ENCODE data around the gene SPDYE2. TPM values are rescaled to one million over a fixed set of nuclear protein-coding genes. Genes with fewer than 3 reads are reported as not detected.
"Not testable (repeated sequence)": the region's sequence is repeated elsewhere in the genome, so short reads cannot be mapped to it uniquely, and the experiment has no call there.

Gene SPDYE2
- total RNA-seq, 1 donor from 2014 or later: not detected

- H3K27me3 ChIP-seq (ENCODE audit: control insufficient read depth in 3 of 3, insufficient read depth in 3 of 3, low read length in 3 of 3); H3K9me3 ChIP-seq (ENCODE audit: control insufficient read depth in 3 of 3, low read length in 3 of 3); H3K4me1 ChIP-seq (ENCODE audit: control insufficient read depth in 3 of 3, insufficient read depth in 3 of 3, low read length in 3 of 3); H3K27ac ChIP-seq (ENCODE audit: low read depth, low read length); H3K36me3 ChIP-seq (ENCODE audit: control insufficient read depth in 3 of 3, insufficient read depth in 3 of 3, low read length in 3 of 3); H3K4me3 ChIP-seq (ENCODE audit: low read length in 3 of 3); H3K9ac ChIP-seq (ENCODE audit: low read depth in 1 of 3, low read length in 3 of 3): not testable (repeated sequence)
Measured at GRCh38 chr7:102577315-102578240, 26.6 kb downstream of the SPDYE2 start.

GRCh38 chr7:102578486-102578885 lies 27.5 kb downstream of the SPDYE2 start:
- H3K36me3 ChIP-seq (ENCODE audit: control insufficient read depth in 3 of 3, insufficient read depth in 3 of 3, low read length in 3 of 3); H3K9me3 ChIP-seq (ENCODE audit: control insufficient read depth in 3 of 3, low read length in 3 of 3); H3K9ac ChIP-seq (ENCODE audit: low read depth in 1 of 3, low read length in 3 of 3); H3K27me3 ChIP-seq (ENCODE audit: control insufficient read depth in 3 of 3, insufficient read depth in 3 of 3, low read length in 3 of 3); H3K27ac ChIP-seq (ENCODE audit: low read depth, low read length); H3K4me1 ChIP-seq (ENCODE audit: control insufficient read depth in 3 of 3, insufficient read depth in 3 of 3, low read length in 3 of 3); H3K4me3 ChIP-seq (ENCODE audit: low read length in 3 of 3): not testable (repeated sequence)

- H3K36me3 ChIP-seq (ENCODE audit: control insufficient read depth in 3 of 3, insufficient read depth in 3 of 3, low read length in 3 of 3); H3K9me3 ChIP-seq (ENCODE audit: control insufficient read depth in 3 of 3, low read length in 3 of 3); H3K9ac ChIP-seq (ENCODE audit: low read depth in 1 of 3, low read length in 3 of 3); H3K27ac ChIP-seq (ENCODE audit: low read depth, low read length); H3K4me1 ChIP-seq (ENCODE audit: control insufficient read depth in 3 of 3, insufficient read depth in 3 of 3, low read length in 3 of 3); H3K4me3 ChIP-seq (ENCODE audit: low read length in 3 of 3); H3K27me3 ChIP-seq (ENCODE audit: control insufficient read depth in 3 of 3, insufficient read depth in 3 of 3, low read length in 3 of 3): not testable (repeated sequence)
Measured at GRCh38 chr7:102581722-102582121, 30.7 kb downstream of the SPDYE2 start.

- not testable (repeated sequence) for H3K27me3 ChIP-seq (ENCODE audit: control insufficient read depth in 3 of 3, insufficient read depth in 3 of 3, low read length in 3 of 3); H3K9me3 ChIP-seq (ENCODE audit: control insufficient read depth in 3 of 3, low read length in 3 of 3); H3K36me3 ChIP-seq (ENCODE audit: control insufficient read depth in 3 of 3, insufficient read depth in 3 of 3, low read length in 3 of 3); H3K27ac ChIP-seq (ENCODE audit: low read depth, low read length); H3K4me3 ChIP-seq (ENCODE audit: low read length in 3 of 3); H3K4me1 ChIP-seq (ENCODE audit: control insufficient read depth in 3 of 3, insufficient read depth in 3 of 3, low read length in 3 of 3); H3K9ac ChIP-seq (ENCODE audit: low read depth in 1 of 3, low read length in 3 of 3)
Measured at GRCh38 chr7:102583495-102583894, 32.5 kb downstream of the SPDYE2 start.

- H3K27ac ChIP-seq (ENCODE audit: low read depth, low read length); H3K9ac ChIP-seq (ENCODE audit: low read depth in 1 of 3, low read length in 3 of 3); H3K27me3 ChIP-seq (ENCODE audit: control insufficient read depth in 3 of 3, insufficient read depth in 3 of 3, low read length in 3 of 3); H3K36me3 ChIP-seq (ENCODE audit: control insufficient read depth in 3 of 3, insufficient read depth in 3 of 3, low read length in 3 of 3); H3K9me3 ChIP-seq (ENCODE audit: control insufficient read depth in 3 of 3, low read length in 3 of 3); H3K4me1 ChIP-seq (ENCODE audit: control insufficient read depth in 3 of 3, insufficient read depth in 3 of 3, low read length in 3 of 3); H3K4me3 ChIP-seq (ENCODE audit: low read length in 3 of 3): not testable (repeated sequence)
Measured at GRCh38 chr7:102589857-102590256, 38.8 kb downstream of the SPDYE2 start.

GRCh38 chr7:102592477-102593019 lies 41.5 kb downstream of the SPDYE2 start:
- H3K27ac ChIP-seq (ENCODE audit: low read depth, low read length); H3K4me3 ChIP-seq (ENCODE audit: low read length in 3 of 3); H3K4me1 ChIP-seq (ENCODE audit: control insufficient read depth in 3 of 3, insufficient read depth in 3 of 3, low read length in 3 of 3); H3K9ac ChIP-seq (ENCODE audit: low read depth in 1 of 3, low read length in 3 of 3); H3K9me3 ChIP-seq (ENCODE audit: control insufficient read depth in 3 of 3, low read length in 3 of 3); H3K36me3 ChIP-seq (ENCODE audit: control insufficient read depth in 3 of 3, insufficient read depth in 3 of 3, low read length in 3 of 3); H3K27me3 ChIP-seq (ENCODE audit: control insufficient read depth in 3 of 3, insufficient read depth in 3 of 3, low read length in 3 of 3): not testable (repeated sequence)

- not testable (repeated sequence) for H3K9ac ChIP-seq (ENCODE audit: low read depth in 1 of 3, low read length in 3 of 3); H3K4me1 ChIP-seq (ENCODE audit: control insufficient read depth in 3 of 3, insufficient read depth in 3 of 3, low read length in 3 of 3); H3K27ac ChIP-seq (ENCODE audit: low read depth, low read length); H3K9me3 ChIP-seq (ENCODE audit: control insufficient read depth in 3 of 3, low read length in 3 of 3); H3K4me3 ChIP-seq (ENCODE audit: low read length in 3 of 3); H3K27me3 ChIP-seq (ENCODE audit: control insufficient read depth in 3 of 3, insufficient read depth in 3 of 3, low read length in 3 of 3); H3K36me3 ChIP-seq (ENCODE audit: control insufficient read depth in 3 of 3, insufficient read depth in 3 of 3, low read length in 3 of 3)
Measured at GRCh38 chr7:102593637-102594334, 42.8 kb downstream of the SPDYE2 start.

GRCh38 chr7:102596036-102596435 lies 45.0 kb downstream of the SPDYE2 start:
- not testable (repeated sequence) for H3K9me3 ChIP-seq (ENCODE audit: control insufficient read depth in 3 of 3, low read length in 3 of 3); H3K4me3 ChIP-seq (ENCODE audit: low read length in 3 of 3); H3K27me3 ChIP-seq (ENCODE audit: control insufficient read depth in 3 of 3, insufficient read depth in 3 of 3, low read length in 3 of 3); H3K36me3 ChIP-seq (ENCODE audit: control insufficient read depth in 3 of 3, insufficient read depth in 3 of 3, low read length in 3 of 3); H3K9ac ChIP-seq (ENCODE audit: low read depth in 1 of 3, low read length in 3 of 3); H3K4me1 ChIP-seq (ENCODE audit: control insufficient read depth in 3 of 3, insufficient read depth in 3 of 3, low read length in 3 of 3); H3K27ac ChIP-seq (ENCODE audit: low read depth, low read length)

GRCh38 chr7:102599699-102600098 lies 48.7 kb downstream of the SPDYE2 start:
- not testable (repeated sequence) for H3K9me3 ChIP-seq (ENCODE audit: control insufficient read depth in 3 of 3, low read length in 3 of 3); H3K9ac ChIP-seq (ENCODE audit: low read depth in 1 of 3, low read length in 3 of 3); H3K36me3 ChIP-seq (ENCODE audit: control insufficient read depth in 3 of 3, insufficient read depth in 3 of 3, low read length in 3 of 3); H3K27me3 ChIP-seq (ENCODE audit: control insufficient read depth in 3 of 3, insufficient read depth in 3 of 3, low read length in 3 of 3); H3K4me3 ChIP-seq (ENCODE audit: low read length in 3 of 3); H3K4me1 ChIP-seq (ENCODE audit: control insufficient read depth in 3 of 3, insufficient read depth in 3 of 3, low read length in 3 of 3); H3K27ac ChIP-seq (ENCODE audit: low read depth, low read length)

GRCh38 chr7:102602317-102602716 lies 51.3 kb downstream of the SPDYE2 start:
- not testable (repeated sequence) for H3K4me1 ChIP-seq (ENCODE audit: control insufficient read depth in 3 of 3, insufficient read depth in 3 of 3, low read length in 3 of 3); H3K9me3 ChIP-seq (ENCODE audit: control insufficient read depth in 3 of 3, low read length in 3 of 3); H3K4me3 ChIP-seq (ENCODE audit: low read length in 3 of 3); H3K36me3 ChIP-seq (ENCODE audit: control insufficient read depth in 3 of 3, insufficient read depth in 3 of 3, low read length in 3 of 3); H3K27ac ChIP-seq (ENCODE audit: low read depth, low read length); H3K27me3 ChIP-seq (ENCODE audit: control insufficient read depth in 3 of 3, insufficient read depth in 3 of 3, low read length in 3 of 3); H3K9ac ChIP-seq (ENCODE audit: low read depth in 1 of 3, low read length in 3 of 3)

Measured in skeletal muscle tissue (tissue), 4 donors.